ENCODE data around the gene EPHA4.

EPHA4 gene

DNA sequence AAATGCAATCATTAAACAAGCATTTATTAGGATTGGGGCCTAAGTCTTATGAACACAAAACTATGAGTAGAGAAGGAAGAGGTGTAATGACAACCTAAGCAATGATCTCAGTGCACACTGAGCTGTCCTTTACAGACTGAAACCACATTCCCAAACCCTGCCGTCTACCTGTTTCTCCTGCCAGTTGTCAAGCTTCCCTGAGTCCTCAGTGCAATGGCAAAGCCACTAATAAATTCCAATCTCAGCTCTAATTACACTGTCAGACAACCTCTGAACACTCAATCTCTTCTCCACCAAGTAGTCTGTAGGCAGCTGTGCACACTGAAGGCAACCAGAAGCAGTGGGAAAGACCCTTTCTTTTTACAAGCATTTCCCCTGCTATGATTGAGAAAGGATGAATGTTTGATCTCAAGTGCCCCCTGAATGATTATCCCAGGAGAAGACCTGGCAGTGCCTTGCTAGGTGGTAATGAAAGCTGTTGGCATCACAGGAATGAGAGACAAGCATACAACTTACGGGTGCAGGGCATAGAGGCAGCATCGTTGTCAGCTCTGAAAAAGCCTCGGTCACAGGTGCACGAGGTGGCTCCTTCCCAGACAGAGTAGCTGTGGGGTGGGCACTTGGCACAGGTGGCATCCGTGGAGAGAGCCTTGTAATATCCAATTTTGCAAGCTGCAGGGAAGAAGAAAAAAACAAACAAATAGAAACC lies 71.4 kb downstream of the EPHA4 start:
- Histone ChIP-seq H3K4me3 (ENCODE audit: low read depth in 1 of 2, low read length in 2 of 2) (no peak overlapping the region), H3K27me3 (ENCODE audit: control insufficient read depth in 1 of 2, insufficient read depth in 2 of 2, low read length in 2 of 2) (no peaks in the 10 kb centered on the region), H3K27ac (ENCODE audit: low read depth, low read length) (no peak overlapping the region), H3K9me3 (ENCODE audit: control insufficient read depth in 1 of 2, low read length in 2 of 2) (no peaks in the 10 kb centered on the region), H3K36me3 (ENCODE audit: control insufficient read depth in 1 of 2, insufficient read depth in 2 of 2, low read length in 2 of 2) (no peaks in the 10 kb centered on the region), H3K9ac (ENCODE audit: low read depth in 1 of 2, low read length in 2 of 2) (no peak overlapping the region), H3K4me1 (ENCODE audit: control insufficient read depth in 1 of 2, insufficient read depth in 2 of 2, low read length in 2 of 2) (no peaks in the 10 kb centered on the region)

DNA sequence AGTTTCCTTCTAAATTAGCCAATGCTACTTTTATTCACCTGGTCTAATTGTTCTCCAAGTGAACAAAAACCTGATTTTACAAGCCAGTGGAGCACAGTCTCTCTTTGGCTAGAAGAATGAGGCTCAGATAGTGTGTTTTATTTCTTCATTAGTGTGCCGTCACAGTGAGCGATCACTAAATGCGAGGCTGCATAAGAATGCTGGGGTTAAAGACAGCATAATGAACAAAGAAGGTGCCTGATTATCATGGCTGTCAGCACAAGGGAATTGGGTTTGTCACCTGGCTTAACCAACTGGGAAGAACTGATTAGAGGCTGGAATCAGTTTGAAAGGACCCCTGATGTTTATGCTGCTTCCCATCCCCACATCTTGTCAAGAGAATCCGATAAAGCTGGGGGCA lies 76.4 kb downstream of the EPHA4 start:
- Histone ChIP-seq H3K4me1 (ENCODE audit: control insufficient read depth in 1 of 2, insufficient read depth in 2 of 2, low read length in 2 of 2) (no peaks in the 10 kb centered on the region), H3K9ac (ENCODE audit: low read depth in 1 of 2, low read length in 2 of 2) (no peak overlapping the region), H3K27ac (ENCODE audit: low read depth, low read length) (no peak overlapping the region), H3K9me3 (ENCODE audit: control insufficient read depth in 1 of 2, low read length in 2 of 2) (no peaks in the 10 kb centered on the region), H3K27me3 (ENCODE audit: control insufficient read depth in 1 of 2, insufficient read depth in 2 of 2, low read length in 2 of 2) (no peaks in the 10 kb centered on the region), H3K36me3 (ENCODE audit: control insufficient read depth in 1 of 2, insufficient read depth in 2 of 2, low read length in 2 of 2) (no peaks in the 10 kb centered on the region), H3K4me3 (ENCODE audit: low read depth in 1 of 2, low read length in 2 of 2) (no peak overlapping the region)

DNA sequence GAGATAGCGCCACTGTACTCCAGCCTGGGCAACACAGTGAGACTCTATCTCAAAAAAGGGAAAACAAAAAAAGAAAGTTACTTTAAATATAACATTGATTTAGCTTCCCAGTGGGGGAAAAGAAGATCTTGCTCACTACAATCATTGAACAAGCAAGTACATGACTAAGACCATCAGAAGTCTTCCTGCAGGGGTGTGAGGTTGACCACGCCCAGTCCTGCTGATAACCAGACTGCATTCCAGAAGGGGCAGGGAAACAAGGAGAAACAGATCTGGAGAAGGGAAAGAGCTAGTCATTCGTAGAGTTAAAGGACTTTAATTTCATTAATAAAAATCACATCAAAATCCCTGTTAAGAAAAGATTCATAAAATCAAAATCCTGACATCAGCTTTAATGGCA lies 77.5 kb downstream of the EPHA4 start:
- no peaks in the 10 kb centered on the region for H3K9me3 ChIP-seq (ENCODE audit: control insufficient read depth in 1 of 2, low read length in 2 of 2)
- no peak overlapping the region for H3K4me3 ChIP-seq (ENCODE audit: low read depth in 1 of 2, low read length in 2 of 2)
- H3K27me3 ChIP-seq (ENCODE audit: control insufficient read depth in 1 of 2, insufficient read depth in 2 of 2, low read length in 2 of 2): no peaks in the 10 kb centered on the region
- no peaks in the 10 kb centered on the region for H3K36me3 ChIP-seq (ENCODE audit: control insufficient read depth in 1 of 2, insufficient read depth in 2 of 2, low read length in 2 of 2)
- H3K4me1 ChIP-seq (ENCODE audit: control insufficient read depth in 1 of 2, insufficient read depth in 2 of 2, low read length in 2 of 2): no peaks in the 10 kb centered on the region
- H3K27ac ChIP-seq (ENCODE audit: low read depth, low read length): no peak overlapping the region
- no peak overlapping the region for H3K9ac ChIP-seq (ENCODE audit: low read depth in 1 of 2, low read length in 2 of 2)

DNA sequence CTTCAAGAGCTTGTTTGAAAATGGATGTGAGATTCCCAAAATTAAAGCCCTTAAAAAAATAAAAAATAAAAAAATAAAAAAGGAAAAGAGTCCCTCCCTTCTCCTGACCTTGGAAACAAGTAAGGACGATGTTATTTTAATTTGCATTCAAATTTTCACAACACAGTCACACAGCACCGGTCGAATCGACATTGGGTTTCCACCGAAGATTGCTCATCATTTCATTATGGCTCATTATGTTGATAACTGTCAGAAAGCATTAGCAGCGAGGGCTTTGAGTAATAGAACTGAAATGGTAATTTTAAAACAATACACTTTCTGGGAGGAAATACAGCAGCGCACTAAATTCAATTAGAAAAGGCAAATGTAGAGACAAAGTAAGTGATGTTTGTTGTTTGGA lies 78.7 kb downstream of the EPHA4 start:
- no peak overlapping the region for H3K4me3 ChIP-seq (ENCODE audit: low read depth in 1 of 2, low read length in 2 of 2)

DNA sequence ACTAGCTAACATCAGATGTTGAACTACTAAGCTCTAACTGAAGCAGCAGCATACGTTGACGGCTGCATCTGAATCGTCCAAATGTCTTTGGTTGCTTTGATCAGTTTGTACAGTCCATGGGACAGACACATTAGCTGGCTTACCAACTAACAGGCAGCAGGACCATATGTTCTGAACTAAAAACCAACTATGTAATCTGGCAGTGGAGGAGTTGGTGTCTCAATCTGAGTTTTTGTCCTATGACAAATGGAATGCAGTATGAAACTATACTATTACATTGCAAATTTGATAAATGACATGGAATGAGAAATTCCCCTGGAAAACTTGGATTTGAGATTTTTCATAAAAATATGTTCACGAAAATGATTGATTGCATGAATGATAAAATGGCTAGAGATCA lies 79.5 kb downstream of the EPHA4 start:
- H3K4me3 ChIP-seq (ENCODE audit: low read depth in 1 of 2, low read length in 2 of 2): no peak overlapping the region
- H3K36me3 ChIP-seq (ENCODE audit: control insufficient read depth in 1 of 2, insufficient read depth in 2 of 2, low read length in 2 of 2): no peaks in the 10 kb centered on the region
- H3K9ac ChIP-seq (ENCODE audit: low read depth in 1 of 2, low read length in 2 of 2): no peak overlapping the region
- no peak overlapping the region for H3K27ac ChIP-seq (ENCODE audit: low read depth, low read length)
- no peaks in the 10 kb centered on the region for H3K9me3 ChIP-seq (ENCODE audit: control insufficient read depth in 1 of 2, low read length in 2 of 2)
- H3K4me1 ChIP-seq (ENCODE audit: control insufficient read depth in 1 of 2, insufficient read depth in 2 of 2, low read length in 2 of 2): no peaks in the 10 kb centered on the region
- no peaks in the 10 kb centered on the region for H3K27me3 ChIP-seq (ENCODE audit: control insufficient read depth in 1 of 2, insufficient read depth in 2 of 2, low read length in 2 of 2)

More for the DNA sequence above, 78.7 kb downstream of the EPHA4 start:
- Histone ChIP-seq H3K4me1 (ENCODE audit: control insufficient read depth in 1 of 2, insufficient read depth in 2 of 2, low read length in 2 of 2) (no peaks in the 10 kb centered on the region), H3K9ac (ENCODE audit: low read depth in 1 of 2, low read length in 2 of 2) (no peak overlapping the region), H3K27me3 (ENCODE audit: control insufficient read depth in 1 of 2, insufficient read depth in 2 of 2, low read length in 2 of 2) (no peaks in the 10 kb centered on the region), H3K9me3 (ENCODE audit: control insufficient read depth in 1 of 2, low read length in 2 of 2) (no peaks in the 10 kb centered on the region), H3K27ac (ENCODE audit: low read depth, low read length) (no peak overlapping the region), H3K36me3 (ENCODE audit: control insufficient read depth in 1 of 2, insufficient read depth in 2 of 2, low read length in 2 of 2) (no peaks in the 10 kb centered on the region)

DNA sequence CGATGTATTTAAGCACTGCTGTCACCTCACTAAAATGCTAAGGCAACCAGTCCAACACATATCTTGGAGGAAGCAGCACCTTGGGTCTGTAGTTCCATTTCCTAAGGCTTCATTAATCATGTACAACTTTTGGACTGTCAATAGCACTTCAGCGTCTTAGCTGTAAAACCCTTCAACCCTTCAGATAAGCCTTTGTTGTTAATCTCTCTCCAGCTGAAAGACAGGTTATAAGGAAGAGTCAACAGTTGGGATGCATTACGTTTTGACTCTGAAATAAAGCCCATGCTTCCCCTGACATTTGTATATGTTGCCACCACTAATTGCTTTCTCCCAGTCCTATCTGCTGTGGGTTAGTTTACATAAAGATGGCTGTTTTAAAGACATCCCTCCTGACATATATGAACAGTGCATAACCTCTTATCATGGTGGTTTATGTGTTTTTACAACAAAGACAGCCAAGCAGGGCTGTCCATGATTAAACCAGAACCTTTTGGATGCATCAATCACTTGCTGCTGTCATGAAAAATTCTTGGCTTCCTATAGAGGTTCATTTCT lies 81.5 kb downstream of the EPHA4 start:
- Histone ChIP-seq H3K9ac (ENCODE audit: low read depth in 1 of 2, low read length in 2 of 2) (no peak overlapping the region), H3K27ac (ENCODE audit: low read depth, low read length) (no peak overlapping the region), H3K36me3 (ENCODE audit: control insufficient read depth in 1 of 2, insufficient read depth in 2 of 2, low read length in 2 of 2) (no peaks in the 10 kb centered on the region), H3K4me3 (ENCODE audit: low read depth in 1 of 2, low read length in 2 of 2) (no peak overlapping the region), H3K4me1 (ENCODE audit: control insufficient read depth in 1 of 2, insufficient read depth in 2 of 2, low read length in 2 of 2) (no peaks in the 10 kb centered on the region), H3K9me3 (ENCODE audit: control insufficient read depth in 1 of 2, low read length in 2 of 2) (no peaks in the 10 kb centered on the region), H3K27me3 (ENCODE audit: control insufficient read depth in 1 of 2, insufficient read depth in 2 of 2, low read length in 2 of 2) (no peaks in the 10 kb centered on the region)

DNA sequence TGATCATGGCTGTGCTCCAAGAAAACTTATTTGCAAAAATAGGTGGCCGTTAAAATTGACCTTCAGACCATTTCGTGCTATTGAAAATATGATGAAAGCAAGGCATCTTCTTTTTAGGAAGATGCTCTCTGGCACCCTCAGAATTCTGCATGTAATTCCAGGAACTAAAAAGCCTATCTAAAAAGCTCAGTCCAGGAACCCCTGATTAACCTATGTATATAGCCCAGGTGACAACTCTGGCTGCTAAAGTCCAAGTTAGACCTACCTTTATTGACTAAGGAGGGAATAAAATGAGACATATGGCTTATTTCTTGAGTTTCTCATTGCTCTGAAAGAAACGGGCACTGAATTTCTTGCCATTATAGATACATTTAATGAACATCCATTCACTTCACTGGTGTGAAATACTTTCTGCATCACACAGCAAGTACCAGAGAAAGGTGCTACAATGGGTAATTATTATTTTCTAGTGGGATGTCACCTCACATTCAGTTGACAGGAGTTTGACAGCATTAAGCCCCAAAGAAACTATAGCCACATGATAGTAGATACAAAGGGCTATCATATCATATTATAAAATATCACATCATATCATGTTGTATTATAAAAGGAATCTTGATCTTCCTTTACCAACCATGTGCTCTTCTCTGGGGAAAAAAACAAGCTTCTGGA lies 83.8 kb downstream of the EPHA4 start:
- H3K4me3 ChIP-seq (ENCODE audit: low read depth in 1 of 2, low read length in 2 of 2): no peak overlapping the region
- H3K9me3 ChIP-seq (ENCODE audit: control insufficient read depth in 1 of 2, low read length in 2 of 2): no peaks in the 10 kb centered on the region
- H3K27me3 ChIP-seq (ENCODE audit: control insufficient read depth in 1 of 2, insufficient read depth in 2 of 2, low read length in 2 of 2): no peaks in the 10 kb centered on the region
- no peak overlapping the region for H3K27ac ChIP-seq (ENCODE audit: low read depth, low read length)
- no peak overlapping the region for H3K9ac ChIP-seq (ENCODE audit: low read depth in 1 of 2, low read length in 2 of 2)
- H3K4me1 ChIP-seq (ENCODE audit: control insufficient read depth in 1 of 2, insufficient read depth in 2 of 2, low read length in 2 of 2): no peaks in the 10 kb centered on the region
- no peaks in the 10 kb centered on the region for H3K36me3 ChIP-seq (ENCODE audit: control insufficient read depth in 1 of 2, insufficient read depth in 2 of 2, low read length in 2 of 2)

DNA sequence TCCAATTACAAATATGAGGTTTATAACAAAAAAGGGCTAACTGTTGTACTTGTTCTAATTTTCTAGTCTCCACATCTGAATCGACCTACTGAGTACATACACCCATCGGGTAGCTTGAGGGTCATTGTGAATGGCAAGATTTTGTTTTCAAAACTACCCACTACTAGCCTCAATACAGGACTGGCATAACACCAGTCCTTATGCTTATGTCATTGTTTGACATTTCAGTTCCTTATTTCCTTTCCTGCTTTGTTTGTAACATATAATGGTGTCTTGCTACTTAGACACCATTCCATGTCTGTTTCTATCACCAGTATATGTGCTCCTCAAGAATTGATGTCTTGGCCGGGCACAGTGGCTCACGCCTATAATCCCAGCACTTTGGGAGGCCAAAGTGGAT lies 86.0 kb downstream of the EPHA4 start:
- Histone ChIP-seq H3K4me1 (ENCODE audit: control insufficient read depth in 1 of 2, insufficient read depth in 2 of 2, low read length in 2 of 2) (no peaks in the 10 kb centered on the region), H3K27ac (ENCODE audit: low read depth, low read length) (no peak overlapping the region), H3K4me3 (ENCODE audit: low read depth in 1 of 2, low read length in 2 of 2) (no peak overlapping the region), H3K9ac (ENCODE audit: low read depth in 1 of 2, low read length in 2 of 2) (no peak overlapping the region), H3K36me3 (ENCODE audit: control insufficient read depth in 1 of 2, insufficient read depth in 2 of 2, low read length in 2 of 2) (no peaks in the 10 kb centered on the region), H3K27me3 (ENCODE audit: control insufficient read depth in 1 of 2, insufficient read depth in 2 of 2, low read length in 2 of 2) (no peaks in the 10 kb centered on the region), H3K9me3 (ENCODE audit: control insufficient read depth in 1 of 2, low read length in 2 of 2) (no peaks in the 10 kb centered on the region)

DNA sequence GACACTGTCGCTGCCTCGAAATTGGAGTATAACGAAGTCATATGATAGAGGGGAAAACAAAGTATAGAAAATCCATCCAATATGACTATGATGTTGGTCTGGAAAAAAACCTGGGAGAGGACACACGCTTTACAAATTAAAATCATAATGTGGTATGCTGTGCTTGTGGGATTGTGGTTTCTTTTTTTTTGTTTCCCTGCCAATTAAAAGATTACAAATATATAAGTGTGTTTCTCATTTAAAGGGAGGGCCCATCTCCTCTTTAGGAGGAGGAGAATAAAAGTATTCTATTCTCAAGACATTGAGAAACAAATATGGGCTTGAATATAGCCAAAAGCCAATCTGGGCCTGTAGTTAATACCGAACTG lies 86.6 kb downstream of the EPHA4 start:
- H3K27me3 ChIP-seq (ENCODE audit: control insufficient read depth in 1 of 2, insufficient read depth in 2 of 2, low read length in 2 of 2): no peaks in the 10 kb centered on the region
- no peaks in the 10 kb centered on the region for H3K36me3 ChIP-seq (ENCODE audit: control insufficient read depth in 1 of 2, insufficient read depth in 2 of 2, low read length in 2 of 2)
- H3K9ac ChIP-seq (ENCODE audit: low read depth in 1 of 2, low read length in 2 of 2): no peak overlapping the region
- H3K4me3 ChIP-seq (ENCODE audit: low read depth in 1 of 2, low read length in 2 of 2): no peak overlapping the region
- H3K27ac ChIP-seq (ENCODE audit: low read depth, low read length): no peak overlapping the region
- H3K4me1 ChIP-seq (ENCODE audit: control insufficient read depth in 1 of 2, insufficient read depth in 2 of 2, low read length in 2 of 2): no peaks in the 10 kb centered on the region
- H3K9me3 ChIP-seq (ENCODE audit: control insufficient read depth in 1 of 2, low read length in 2 of 2): no peaks in the 10 kb centered on the region

DNA sequence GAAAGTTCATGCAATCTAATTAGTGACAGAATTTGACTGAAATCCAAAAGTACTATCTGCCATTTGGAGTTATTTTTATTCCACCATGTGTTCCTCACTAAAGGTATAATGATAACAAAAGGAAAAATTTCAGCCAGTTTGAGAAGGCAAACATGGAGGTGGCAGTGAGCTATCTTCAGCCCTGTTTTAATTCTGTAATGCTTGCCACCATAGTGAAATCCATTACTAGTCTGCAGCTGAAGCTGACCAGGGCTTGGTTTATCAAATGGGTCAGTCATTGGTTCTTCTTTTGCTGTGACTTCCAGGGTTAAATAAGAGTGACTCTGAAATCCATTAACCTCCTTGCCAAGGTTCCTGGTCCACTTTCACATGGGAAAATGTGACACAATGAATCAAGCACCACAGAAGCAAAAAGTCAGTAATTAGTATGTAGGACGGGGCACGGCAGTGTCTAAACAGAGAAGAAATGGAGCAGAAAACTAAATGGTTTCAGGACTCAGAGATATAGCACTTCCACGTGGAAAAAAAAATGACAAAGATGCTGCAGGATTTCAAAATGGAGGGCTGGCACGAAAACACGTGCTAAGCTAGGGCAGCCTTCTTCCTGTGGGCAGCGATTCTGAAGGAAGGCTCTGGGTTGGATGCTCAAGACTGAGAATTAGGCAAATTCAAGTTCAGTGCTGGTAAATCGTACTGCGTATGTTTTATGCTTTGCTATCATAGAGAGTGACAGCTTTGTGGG lies 87.2 kb downstream of the EPHA4 start:
- Histone ChIP-seq H3K4me1 (ENCODE audit: control insufficient read depth in 1 of 2, insufficient read depth in 2 of 2, low read length in 2 of 2) (no peaks in the 10 kb centered on the region), H3K36me3 (ENCODE audit: control insufficient read depth in 1 of 2, insufficient read depth in 2 of 2, low read length in 2 of 2) (no peaks in the 10 kb centered on the region), H3K9ac (ENCODE audit: low read depth in 1 of 2, low read length in 2 of 2) (no peak overlapping the region), H3K27me3 (ENCODE audit: control insufficient read depth in 1 of 2, insufficient read depth in 2 of 2, low read length in 2 of 2) (no peaks in the 10 kb centered on the region), H3K4me3 (ENCODE audit: low read depth in 1 of 2, low read length in 2 of 2) (no peak overlapping the region), H3K27ac (ENCODE audit: low read depth, low read length) (no peak overlapping the region), H3K9me3 (ENCODE audit: control insufficient read depth in 1 of 2, low read length in 2 of 2) (no peaks in the 10 kb centered on the region)
